Measurements from ENCODE around the gene FLNA. TPM values are rescaled to one million over a fixed set of nuclear protein-coding genes. Genes with fewer than 3 reads are reported as not detected.

FLNA gene
- total and polyA plus RNA-seq, 2 donors (not counting 3 experiments of a cell fraction or from before 2014, with no cell fraction given): 658 to 1,474 TPM

GRCh38 chrX:154417157-154417556 lies 42.7 kb upstream of the FLNA start:
- Histone ChIP-seq H2AFZ (ENCODE audit: low read depth, low read length) (no peak overlapping the region), H3K9me1 (replicated peaks; ENCODE audit: control insufficient read depth, extremely low read depth, insufficient read depth, low read length) (no peaks in the 10 kb centered on the region), H3K4me1 (ENCODE audit: control insufficient read depth, extremely low read depth, insufficient read depth, low read length) (peaks cover 14% of the 10 kb centered on the region), H3K27ac (ENCODE audit: insufficient read depth, low read depth, low read length) (no peak overlapping the region), H3K9me3 (replicated peaks; ENCODE audit: control insufficient read depth, insufficient read depth, low read length) (no peaks in the 10 kb centered on the region), H3K36me3 (ENCODE audit: control insufficient read depth in 2 of 2, extremely low read depth in 1 of 2, insufficient read depth in 2 of 2, low read length in 2 of 2) (no peaks in the 10 kb centered on the region), H3K79me2 (ENCODE audit: control insufficient read depth, insufficient read depth, low read length) (no peaks in the 10 kb centered on the region), H4K20me1 (replicated peaks; ENCODE audit: control insufficient read depth, extremely low read depth, insufficient read depth, low read length) (no peaks in the 10 kb centered on the region), H3K4me3 (replicated peaks in 1 of 3; ENCODE audit: insufficient read depth in 1 of 3, low read depth in 1 of 3, low read length in 3 of 3) (no peak overlapping the region), H3K27me3 (ENCODE audit: control insufficient read depth in 2 of 2, insufficient read depth in 2 of 2, low read length in 2 of 2) (no peaks in the 10 kb centered on the region), H3K9ac (replicated peaks; ENCODE audit: extremely low read depth, insufficient read depth, low read length) (no peak overlapping the region), H3K4me2 (ENCODE audit: insufficient read depth, low read length) (no peak overlapping the region)
- ChIA-PET POLR2A (no interaction called here), CTCF (no interaction called here)
- TF ChIP-seq GATA2 (IDR thresholded peaks at IDR 0.05; ENCODE audit: insufficient read depth, insufficient read length, low read depth, low read length) (no peak), EZH2 (IDR thresholded peaks at IDR 0.05; ENCODE audit: borderline replicate concordance, low read depth, low read length, severe bottlenecking) (no peak), CTCF (IDR thresholded peaks at IDR 0.05; ENCODE audit: extremely low read depth in 1 of 2, insufficient read depth in 1 of 2, low read depth in 1 of 2, low read length in 2 of 2) (no peak), POLR2A (IDR thresholded peaks at IDR 0.05; ENCODE audit: low read depth, low read length) (no peak), FOS (IDR thresholded peaks at IDR 0.05; ENCODE audit: borderline replicate concordance, insufficient read depth, low read length) (no peak), JUN (IDR thresholded peaks at IDR 0.05; ENCODE audit: borderline replicate concordance, insufficient read depth, insufficient read length, low read depth) (no peak), MYC (IDR thresholded peaks at IDR 0.05; ENCODE audit: low read depth, low read length) (no peak), POLR2AphosphoS5 (IDR thresholded peaks at IDR 0.05; ENCODE audit: insufficient read depth, low read depth, low read length) (no peak)
- TF ChIP-seq, protein P1, sequence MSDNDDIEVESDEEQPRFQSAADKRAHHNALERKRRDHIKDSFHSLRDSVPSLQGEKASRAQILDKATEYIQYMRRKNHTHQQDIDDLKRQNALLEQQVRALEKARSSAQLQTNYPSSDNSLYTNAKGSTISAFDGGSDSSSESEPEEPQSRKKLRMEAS (IDR thresholded peaks at IDR 0.05; ENCODE audit: insufficient read depth, insufficient read length): no peak
- no TSS peak for BruUV-seq (replicated peaks)
- DNase-seq (ENCODE audit: low read depth, low spot score) (no peak), FAIRE-seq (no peak)
- intact Hi-C loops (cut with micrococcal nuclease) (no loop called here), dilution Hi-C loops (cut with MboI; ENCODE audit: extremely low pct_ligation_motif_present, low sequenced_read_pairs) (no loop called here)
